GM21786 (cell line): ENCODE results near the gene CRYBG2.
"Not testable (repeated sequence)": the region's sequence is repeated elsewhere in the genome, so short reads cannot be mapped to it uniquely, and the experiment has no call there.

Source experiments
- ATAC-seq: cut with Tn5 transposase; IDR thresholded peaks from one replicate; pipeline ENCODE4 v1.9.1; 2021; ENCODE audit not compliant: unreplicated experiment

CRYBG2 gene, protein sequence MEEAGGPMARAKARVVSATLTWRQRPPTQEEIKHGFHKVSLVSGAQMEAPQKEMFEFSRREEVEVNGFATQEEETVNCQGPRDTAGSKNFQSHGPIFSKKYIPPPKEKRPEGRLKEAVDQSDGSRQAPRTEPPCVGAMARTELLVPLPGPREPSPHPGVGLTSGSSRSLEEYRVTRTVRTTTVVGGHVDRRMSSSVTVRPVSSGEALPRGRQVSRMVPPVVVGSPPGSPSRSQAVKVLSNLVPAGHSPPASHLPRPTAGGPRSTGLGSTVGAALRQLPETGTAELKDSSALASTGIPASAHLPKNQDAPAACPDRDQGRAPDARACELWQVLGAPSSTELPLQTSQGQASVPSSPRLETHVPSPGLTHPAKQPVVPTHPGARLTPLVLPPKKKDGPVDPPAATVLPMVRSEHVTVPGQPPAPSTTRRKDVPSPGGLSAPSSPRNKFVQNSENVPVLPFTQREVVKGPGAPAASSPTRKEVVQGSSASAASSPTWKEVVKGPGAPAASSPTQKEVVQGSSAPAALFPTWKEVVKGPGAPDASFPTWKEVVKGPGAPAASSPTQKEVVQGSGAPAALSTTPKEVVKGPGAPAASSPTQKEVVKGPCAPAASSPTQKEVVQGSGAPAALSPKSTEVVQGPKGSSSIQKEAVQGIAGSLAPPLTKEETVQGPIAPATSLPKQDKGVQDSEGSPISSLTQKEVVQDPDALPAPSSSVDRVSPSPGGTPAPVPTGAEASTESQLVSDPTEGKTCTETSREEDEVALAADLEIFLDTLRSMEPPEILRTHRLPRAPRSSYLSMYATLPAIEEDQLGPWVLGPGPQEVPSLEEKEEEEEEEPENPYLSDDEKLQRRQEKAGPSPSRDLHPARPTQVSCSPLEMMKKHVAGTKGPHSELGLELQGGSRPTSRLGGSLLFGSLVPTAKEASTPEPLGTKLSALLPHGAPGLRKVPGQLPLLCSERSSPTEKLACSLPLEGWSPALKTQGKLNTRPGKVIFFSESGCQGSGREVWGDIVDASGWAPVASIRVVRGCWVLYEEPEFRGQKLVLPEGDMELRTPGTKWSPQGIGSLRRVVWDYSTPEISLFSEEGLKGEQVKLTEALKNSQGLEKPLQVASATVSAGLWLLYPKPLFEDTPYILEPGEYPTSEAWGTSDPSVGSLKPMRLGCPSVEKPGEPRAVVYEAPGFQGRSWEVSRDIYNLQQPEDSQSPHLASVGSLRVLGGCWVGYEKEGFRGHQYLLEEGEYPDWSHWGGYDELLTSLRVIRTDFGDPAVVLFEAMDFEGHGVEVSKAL (N-terminal part only)

DNA sequence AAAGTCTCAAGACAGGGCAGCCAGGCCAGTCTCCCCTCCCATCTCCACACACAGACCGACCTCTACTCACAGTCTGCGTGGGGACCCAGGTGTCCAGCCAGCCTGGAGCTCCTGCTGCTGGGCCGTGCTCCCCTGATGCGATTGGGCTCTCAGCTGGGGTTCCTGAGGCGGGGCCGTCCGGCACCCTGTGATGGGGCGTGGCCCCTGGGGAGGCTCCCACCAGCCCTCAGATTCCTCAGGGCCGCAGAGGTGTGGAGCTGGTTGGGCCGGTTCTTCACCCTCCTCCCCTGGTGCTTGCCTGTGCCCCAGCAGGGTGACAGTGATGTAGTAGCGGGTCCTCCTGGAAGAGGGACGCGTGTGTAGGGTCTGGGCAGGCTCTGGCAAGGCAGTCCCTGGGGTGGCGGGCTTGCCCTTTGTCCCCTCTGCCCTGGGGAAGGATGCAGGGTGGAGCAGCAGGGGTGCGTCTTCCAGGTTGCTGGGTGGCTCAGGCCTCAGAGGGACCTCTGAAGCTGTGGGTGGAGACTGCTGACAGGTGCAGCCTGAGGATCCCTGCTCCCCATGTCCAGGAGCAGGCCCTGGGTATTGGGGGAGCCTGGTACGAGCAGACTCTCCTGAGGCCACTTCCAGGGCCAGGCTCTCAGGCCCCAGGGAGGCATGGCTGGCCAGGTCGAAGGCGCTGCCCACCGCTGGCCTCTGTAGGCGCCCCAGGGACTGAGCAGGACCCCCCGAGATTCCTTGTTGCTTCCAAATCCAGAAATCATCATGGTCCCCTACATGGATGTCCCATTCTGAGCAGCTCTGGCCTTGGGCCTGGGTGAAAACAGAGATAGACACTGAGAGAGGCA is at the start of gene CRYBG2:
CRYBG2 (minus strand) TSS at position 155 of the 845 bp plus-strand sequence. CDS start 7,473 bp downstream, outside the sequence.
- no peak for ATAC-seq

DNA sequence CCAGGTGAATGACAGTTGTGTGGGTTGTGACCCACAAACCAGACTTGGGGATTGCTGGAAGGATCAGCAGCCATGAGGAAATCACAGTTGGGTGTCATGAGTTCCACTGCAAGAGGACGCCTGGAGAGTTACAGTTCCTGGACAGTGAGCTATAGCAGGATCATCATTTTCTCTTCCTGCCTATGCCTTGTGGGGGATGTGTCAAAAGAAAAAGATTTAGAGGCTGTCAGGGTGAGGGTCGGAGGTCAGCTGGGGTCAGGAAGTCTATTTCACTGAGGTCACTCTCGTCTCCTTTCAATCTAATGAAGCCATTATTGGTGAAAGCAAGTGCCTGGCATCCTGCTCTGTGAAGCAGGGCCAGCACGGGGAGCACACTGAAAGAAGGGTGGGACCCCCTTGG is 49.7 kb upstream of the CRYBG2 start:
- ATAC-seq, result no peak

DNA sequence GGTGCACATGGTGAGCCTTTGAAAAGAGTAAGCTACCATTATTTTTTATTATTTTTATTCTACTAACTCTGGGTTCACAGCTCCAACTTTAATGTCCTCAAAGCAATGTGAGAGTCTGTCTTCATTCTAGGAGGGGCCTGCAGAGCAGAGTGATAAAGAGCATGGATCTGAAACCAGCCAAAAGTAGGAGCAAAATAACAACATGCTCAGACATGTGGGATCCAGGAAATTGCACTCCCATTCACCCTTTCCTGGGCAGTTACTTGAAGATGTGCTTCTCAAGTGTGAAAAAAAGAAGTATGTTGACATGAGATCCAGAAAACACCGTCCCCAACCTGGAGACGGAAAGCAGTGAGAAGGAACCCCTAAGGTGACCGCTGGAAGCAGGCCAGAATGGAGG is 48.0 kb upstream of the CRYBG2 start:
- no peak for ATAC-seq

DNA sequence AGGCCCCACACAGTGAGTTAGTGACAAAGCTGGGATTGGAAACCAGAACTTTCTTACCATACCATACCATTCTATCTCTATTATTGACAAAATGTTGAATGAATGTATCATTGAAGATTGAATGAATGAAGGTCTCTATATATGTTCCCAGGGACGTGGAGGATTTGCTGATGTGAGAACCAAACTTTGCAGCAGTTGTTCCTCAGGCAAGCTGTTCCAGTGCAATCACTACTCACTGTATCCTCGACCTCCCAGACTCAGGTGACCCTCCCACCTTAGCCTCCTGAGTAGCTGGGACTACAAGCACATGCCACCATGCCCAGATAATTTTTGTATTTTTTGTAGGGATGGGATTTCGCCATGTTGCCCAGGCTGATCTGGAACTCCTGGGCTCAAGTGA is 45.1 kb upstream of the CRYBG2 start:
- no peak for ATAC-seq

DNA sequence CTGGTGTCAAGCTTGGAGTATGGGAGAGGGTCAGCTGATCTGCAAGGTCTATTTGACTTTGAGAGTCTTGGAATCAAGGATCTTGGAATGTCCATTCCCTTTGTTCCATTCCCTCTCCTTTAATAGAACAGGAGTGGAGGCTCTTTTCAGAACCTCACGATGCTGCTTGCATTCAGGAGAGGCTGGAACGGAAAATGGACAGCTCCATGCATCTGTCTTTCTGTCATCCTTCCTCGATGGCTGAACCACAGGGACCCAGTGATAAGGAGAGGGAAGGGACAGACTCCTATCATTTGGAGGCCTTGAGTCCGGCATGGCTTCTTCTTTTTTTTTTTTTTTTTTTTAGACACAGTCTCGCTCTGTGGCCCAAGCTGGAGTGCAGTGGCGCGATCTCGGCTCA is 41.8 kb upstream of the CRYBG2 start:
- no peak for ATAC-seq

DNA sequence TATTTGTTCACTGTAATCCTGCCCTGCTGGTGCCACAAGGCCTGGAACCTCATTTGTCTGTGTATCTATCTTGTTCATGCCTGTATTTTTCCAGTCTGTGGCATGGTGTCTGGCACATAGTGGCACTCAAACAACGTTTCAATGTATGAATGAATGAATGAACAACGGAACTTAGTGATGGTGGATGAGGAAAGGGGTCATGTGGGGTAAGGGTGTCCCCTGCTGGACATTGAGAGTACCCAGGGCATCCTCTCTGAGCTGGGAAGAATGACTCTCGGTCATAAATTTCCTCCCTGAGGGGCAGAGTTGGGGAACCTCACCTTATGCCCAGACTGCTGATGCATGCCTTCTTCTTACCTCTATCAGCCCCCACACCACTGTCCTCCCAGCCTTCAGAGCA is 37.5 kb upstream of the CRYBG2 start:
- ATAC-seq, result no peak

DNA sequence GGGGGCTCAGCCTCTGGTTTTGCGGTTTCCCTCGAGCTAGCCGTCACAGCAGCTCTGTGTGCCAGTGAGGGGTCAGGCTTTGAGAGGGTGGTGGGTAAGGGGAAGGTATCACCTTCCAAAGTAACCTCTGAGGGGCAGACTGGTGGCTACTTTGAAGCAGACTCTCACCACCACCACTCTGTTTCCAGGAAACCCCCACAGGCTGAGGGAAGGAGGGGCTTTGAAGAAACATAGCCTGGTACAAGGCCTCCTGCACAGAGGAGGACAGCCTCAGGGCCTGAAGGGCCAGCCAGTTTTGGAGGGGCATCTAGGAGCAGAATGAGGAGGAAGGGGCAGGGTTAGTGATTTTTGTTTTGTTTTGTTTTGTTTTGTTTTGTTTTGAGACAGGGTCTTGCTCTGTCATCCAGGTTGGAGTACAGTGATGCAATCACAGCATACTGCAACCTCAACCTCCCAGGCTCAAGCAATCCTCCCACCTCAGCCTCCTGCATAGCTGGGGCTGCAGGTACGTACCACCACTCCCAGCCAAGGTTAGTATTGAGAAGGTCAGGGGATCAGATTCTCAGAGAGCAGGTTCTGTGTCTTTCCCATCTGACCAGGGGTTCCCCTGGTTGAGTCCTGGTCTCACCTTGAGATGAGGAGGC is 35.8 kb upstream of the CRYBG2 start:
- no peak for ATAC-seq

DNA sequence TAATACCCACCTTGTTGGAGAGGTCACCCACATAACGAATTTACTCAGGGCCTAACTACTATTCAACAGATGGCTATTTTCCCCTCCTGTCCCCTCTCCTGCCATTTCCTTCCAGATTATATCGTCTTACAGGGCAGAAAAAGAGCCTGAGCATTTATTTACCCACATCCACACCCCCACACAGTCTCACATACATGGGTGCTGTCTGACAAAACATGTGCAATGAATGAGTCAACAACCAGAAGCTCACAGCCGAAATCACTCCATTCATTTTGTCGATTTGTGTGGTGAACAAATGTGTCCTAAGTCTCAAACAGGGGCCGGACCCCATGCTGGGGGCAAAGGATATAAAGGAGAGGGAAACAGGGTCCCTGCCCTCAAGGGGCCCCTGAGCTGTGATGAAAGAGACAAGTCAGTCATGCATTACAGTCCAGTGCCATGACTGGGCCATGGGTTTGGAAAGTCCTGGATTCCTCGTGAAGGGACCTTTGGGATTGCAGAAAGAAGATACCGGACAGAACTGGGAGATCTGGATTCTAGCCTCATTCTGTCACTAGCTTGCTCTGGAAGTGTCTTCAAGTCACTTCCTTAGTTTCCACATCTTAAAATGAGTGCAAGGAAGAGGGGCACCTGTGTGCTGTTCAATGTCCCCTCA is 35.0 kb upstream of the CRYBG2 start:
- no peak for ATAC-seq

DNA sequence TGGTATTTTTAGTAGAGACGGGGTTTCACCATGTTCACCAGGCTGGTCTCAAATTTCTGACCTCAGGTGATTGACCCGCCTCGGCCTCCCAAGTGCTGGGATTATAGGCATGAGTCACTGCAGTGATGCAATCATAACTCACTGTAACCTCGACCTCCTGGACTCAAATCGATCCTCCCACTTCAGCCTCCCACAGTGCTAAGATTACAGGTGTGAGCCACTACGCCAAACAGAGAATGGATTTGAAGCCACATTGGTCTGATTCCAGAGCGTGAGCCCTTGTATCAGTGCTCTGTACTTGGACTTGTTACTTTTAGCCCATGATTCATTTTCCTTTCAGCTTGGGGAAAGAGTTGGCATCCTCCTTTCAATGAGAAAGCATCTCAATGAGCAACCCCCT is 33.5 kb upstream of the CRYBG2 start:
- no peak for ATAC-seq

DNA sequence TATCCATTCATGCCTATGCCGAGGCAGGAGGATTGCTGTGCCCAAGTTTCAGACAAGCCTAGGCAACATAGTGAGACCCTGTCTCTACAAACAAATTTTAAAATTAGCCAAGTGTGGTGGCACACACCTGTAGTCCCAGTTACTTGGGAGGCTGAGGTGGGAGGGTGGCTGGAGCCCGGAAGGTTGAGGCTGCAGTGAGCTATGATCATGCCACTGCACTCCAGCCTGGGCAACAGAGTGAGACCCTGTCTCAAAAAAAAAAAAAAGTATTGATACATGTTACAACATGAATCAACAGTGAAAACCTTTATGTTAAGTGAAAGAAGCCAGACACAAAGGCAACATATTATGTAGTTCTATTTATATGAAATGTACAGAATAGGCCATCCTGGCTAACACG is 31.1 kb upstream of the CRYBG2 start:
- ATAC-seq, result not testable (repeated sequence)

DNA sequence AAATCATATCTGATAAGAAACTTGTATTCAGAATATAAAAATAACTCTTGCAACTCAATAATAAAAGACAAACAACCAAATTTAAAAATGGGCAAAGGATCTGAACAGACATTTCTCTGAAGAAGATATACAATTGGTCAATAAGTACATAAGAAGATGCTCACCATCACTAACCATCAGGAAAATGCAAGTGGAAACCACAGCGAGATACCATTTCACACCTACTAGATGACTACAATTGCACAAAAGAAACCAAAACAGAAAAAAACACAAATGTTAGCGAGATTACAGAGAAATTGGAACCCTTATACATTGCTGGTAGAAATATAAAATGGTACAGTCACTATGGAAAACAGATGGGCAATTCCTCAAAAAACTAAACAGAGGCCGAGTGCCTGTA is 30.1 kb upstream of the CRYBG2 start:
- no peak for ATAC-seq

DNA sequence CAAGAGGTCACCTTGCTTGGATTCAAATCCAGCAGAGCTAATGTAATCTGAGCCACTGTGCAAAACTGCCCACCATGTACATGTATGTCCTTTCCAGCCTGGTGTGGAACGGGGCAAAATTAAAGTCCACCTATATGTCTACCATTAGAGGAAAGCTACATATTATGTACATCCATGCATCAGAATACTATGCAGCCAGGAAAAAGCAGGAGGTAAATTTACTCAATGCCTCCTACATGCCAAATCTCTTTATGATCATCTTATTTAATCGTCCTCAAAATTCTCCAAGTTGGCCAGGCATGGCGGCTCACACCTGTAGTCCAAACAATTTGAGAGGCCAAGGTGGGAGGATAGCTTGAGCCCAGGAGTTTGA is 24.9 kb upstream of the CRYBG2 start:
- ATAC-seq, result no peak

DNA sequence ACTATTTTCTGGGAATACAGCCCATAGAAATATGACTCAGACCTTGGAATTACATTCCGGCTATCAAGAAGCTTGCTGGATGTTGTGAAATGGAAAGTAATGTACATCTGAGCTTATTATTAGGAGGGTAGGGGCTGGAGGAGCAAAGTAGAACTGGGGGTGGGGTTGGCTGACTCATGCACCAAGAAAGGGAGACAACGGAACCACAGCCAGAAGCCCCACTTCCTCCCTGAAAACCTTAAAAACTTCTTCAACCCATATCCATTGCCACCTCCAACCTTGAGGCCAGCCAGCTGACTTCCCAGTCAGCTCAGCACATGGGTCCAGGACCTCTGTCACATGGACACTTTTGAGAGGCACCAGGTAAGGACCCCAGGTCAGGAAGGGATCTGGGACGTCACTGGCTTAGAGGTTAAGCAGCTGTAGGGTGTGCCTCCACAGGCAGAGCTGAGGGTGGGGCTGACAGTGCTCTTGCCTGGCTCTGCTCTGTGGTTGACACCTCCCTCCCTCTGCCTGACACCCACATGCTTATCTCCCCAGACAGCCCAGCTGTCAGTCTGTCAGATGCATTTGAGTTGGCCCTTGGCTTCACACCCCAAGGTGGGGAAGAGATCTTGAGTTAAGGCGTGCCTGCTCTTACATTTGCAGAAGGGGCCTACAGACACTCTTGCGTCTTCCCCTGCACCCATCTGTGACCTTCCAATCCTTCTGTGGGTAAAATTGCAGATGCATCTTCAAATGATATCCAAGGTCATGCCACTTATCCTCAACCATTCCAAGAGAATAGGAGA is 24.4 kb upstream of the CRYBG2 start:
- peak; percentile 53 for ATAC-seq

DNA sequence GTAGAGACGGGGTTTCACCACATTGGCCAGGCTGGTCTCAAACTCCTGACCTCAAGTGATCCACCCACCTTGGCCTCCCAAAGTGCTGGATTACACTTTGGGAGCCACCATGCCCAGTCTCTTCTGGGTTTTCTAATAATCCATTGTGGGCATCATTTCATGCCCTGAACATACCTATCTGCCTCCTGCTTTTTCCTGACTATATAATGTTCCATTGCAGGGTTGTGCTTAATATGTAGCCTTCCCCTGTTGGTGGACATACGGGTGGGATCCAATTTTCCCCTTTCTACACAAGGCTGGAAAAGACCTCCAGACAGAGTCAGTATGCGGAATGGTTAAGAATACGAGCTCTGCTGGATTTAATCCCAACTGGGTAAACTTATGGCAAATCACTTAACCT is 22.1 kb upstream of the CRYBG2 start:
- no peak for ATAC-seq

DNA sequence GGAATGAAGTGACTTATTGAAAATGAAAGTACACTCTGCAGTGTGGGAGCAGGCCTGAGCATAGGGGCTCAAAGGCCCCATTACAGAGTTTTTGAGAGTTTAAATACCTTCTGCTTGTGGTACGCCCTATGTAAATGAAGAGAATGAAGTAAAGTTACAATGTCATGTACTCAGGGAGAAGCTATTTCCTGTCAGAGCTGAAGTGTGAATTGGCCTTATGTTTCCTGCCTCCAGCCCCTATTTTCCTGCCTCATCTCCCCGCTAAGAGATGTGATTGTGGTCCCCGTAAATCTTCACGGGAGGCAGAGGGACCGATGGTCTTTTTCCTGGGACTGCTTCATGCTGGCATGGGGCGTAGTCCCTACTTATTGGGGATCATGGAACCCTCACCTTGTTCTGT is 21.2 kb upstream of the CRYBG2 start:
- no peak for ATAC-seq

DNA sequence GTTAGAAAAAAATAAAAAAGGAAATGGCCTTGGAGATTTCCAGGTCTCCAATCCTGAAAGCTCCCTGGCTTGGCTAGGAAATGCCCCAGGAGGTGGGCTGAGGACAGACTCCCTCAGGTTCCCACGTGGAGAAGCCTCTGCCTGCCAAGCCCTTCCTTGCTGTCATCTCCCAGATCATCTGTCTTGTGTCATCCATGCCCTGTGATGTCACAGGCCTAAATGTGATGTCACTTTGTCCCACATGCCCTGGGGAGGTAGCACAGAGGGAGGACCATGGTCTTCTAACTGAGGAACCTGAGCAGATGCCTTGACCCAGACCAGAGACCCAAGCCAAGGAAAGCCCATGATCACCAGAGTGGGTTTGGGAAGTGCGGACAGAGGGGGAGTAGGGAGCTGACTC is 20.4 kb upstream of the CRYBG2 start:
- ATAC-seq, result not testable (repeated sequence)

DNA sequence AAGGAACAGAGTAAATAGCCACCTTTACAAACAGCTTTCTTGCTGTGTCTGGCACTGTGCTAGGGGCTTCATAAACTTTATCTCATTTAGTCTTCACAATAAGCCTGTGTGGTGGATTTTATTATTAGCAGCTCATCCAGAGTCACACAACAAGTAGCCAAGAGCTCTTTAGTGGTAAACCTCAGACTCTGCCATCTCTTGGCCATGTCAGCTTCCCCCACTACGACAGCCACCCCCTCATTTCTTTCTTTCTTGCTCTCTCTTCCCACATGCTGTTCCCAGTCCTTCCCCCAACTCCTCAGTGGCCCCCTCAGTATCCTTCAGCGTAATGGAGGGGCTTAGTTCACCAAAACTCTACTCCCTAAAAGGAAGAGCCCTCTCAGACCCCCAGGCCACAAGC is 19.9 kb upstream of the CRYBG2 start:
- ATAC-seq, result no peak

DNA sequence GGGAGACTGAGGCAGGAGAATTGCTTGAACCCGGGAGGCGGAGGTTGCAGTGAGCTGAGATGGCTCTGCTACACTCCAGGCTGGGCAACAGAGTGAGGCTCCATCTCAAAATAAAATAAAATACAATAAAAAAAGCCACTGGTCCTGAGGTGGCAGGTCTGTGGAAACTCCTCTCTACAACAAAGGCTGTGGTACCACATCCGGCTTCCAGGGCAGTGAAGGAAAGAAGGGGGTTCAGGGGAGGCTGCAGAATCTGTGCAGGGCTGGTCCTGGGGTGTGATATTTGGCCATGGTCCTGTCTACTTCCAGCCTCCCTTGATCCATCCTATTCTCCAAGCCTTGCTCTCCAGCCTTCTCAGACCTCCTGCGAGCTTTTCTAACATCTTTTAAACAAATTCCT is 19.4 kb upstream of the CRYBG2 start:
- ATAC-seq, result no peak

DNA sequence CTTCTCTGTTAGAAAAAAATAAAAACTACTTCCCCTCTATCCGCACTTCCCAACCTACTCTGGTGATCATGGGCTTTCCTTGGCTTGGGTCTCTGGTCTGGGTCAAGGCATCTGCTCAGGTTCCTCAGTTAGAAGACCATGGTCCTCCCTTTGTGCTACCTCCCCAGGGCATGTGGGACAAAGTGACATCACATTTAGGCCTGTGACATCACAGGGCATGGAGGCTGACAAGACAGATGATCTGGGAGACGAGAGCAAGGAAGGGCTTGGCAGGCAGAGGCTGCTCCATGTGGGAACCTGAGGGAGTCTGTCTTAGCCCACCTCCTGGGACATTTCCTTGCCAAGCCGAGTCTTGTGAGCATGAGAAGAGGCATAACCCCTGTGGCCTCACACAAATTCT is 18.7 kb upstream of the CRYBG2 start, which contains the start of gene ZNF683:
ZNF683 (minus strand) TSS at position 140 of the 400 bp plus-strand sequence. CDS start 4,179 bp downstream, outside the sequence.
- ATAC-seq, result not testable (repeated sequence)
